Hepatocyte (in vitro differentiated cells): ENCODE data around the gene PYHIN1. TPM values are rescaled to one million over a fixed set of nuclear protein-coding genes. Genes with fewer than 3 reads are reported as not detected.

Experiments
- DNase-seq: peaks from one replicate; pipeline ENCODE4 v3.0.0-alpha.2; 2016; ENCODE audit warnings: low spot score
- H2AFZ ChIP-seq: fragments of 200-600 bp; sonication (generic); 2 replicates; pipeline ENCODE4 v1.6.0; 2016; ENCODE audit warnings: antibody characterized with exemption, mild to moderate bottlenecking
- H3K27ac ChIP-seq: fragments of 200-600 bp; sonication (generic); 2 replicates; pipeline ENCODE4 v1.5.1; 2016; ENCODE audit warnings: mild to moderate bottlenecking
- H3K27me3 ChIP-seq: fragments of 200-600 bp; sonication (generic); 2 replicates; pipeline ENCODE4 v1.6.1; 2016
- H3K36me3 ChIP-seq: fragments of 200-600 bp; sonication (generic); replicated peaks from 2 replicates; pipeline ENCODE4 v1.5.1; 2016; ENCODE audit warnings: low read depth; ENCODE audit not compliant: insufficient read depth
- H3K4me1 ChIP-seq: fragments of 200-600 bp; sonication (generic); 2 replicates; pipeline ENCODE4 v1.5.1; 2016; ENCODE audit warnings: mild to moderate bottlenecking, moderate library complexity; ENCODE audit not compliant: insufficient read depth
- H3K4me2 ChIP-seq: fragments of 200-600 bp; sonication (generic); 2 replicates; pipeline ENCODE4 v1.6.0; 2016
- H3K4me3 ChIP-seq: fragments of 200-600 bp; sonication (generic); 2 replicates; pipeline ENCODE4 v1.5.1; 2016; ENCODE audit warnings: mild to moderate bottlenecking
- H3K79me2 ChIP-seq: fragments of 200-600 bp; sonication (generic); 2 replicates; pipeline ENCODE4 v1.6.0; 2017; ENCODE audit warnings: mild to moderate bottlenecking
- H3K9me2 ChIP-seq: fragments of 200-600 bp; sonication (generic); replicated peaks from 2 replicates; pipeline ENCODE4 v1.6.0; 2017; ENCODE audit warnings: mild to moderate bottlenecking; ENCODE audit not compliant: insufficient read depth
- H3K9me3 ChIP-seq: fragments of 200-600 bp; sonication (generic); 2 replicates; pipeline ENCODE4 v1.5.1; 2016; ENCODE audit warnings: low read depth, mild to moderate bottlenecking
- H4K20me1 ChIP-seq: fragments of 200-600 bp; sonication (generic); 2 replicates; pipeline ENCODE4 v1.6.0; 2016; ENCODE audit warnings: mild to moderate bottlenecking; ENCODE audit not compliant: insufficient read depth, poor library complexity, severe bottlenecking
- CTCF ChIP-seq: fragments of 200-600 bp; sonication (generic); IDR thresholded peaks from 2 replicates; pipeline ENCODE4 v1.5.1; 2016; ENCODE audit warnings: antibody characterized with exemption, mild to moderate bottlenecking; ENCODE audit not compliant: poor library complexity
- EZH2 ChIP-seq: fragments of 200-600 bp; sonication (generic); IDR thresholded peaks from 2 replicates; pipeline ENCODE4 v1.6.1; 2016; ENCODE audit warnings: antibody characterized with exemption, mild to moderate bottlenecking, borderline replicate concordance
- EZH2phosphoT487 ChIP-seq: fragments of 200-600 bp; sonication (generic); IDR thresholded peaks from one replicate; pipeline ENCODE4 v1.6.1; 2018; ENCODE audit warnings: antibody characterized with exemption, mild to moderate bottlenecking, low read depth, moderate library complexity; ENCODE audit not compliant: unreplicated experiment, severe bottlenecking
- WGBS: methylation state at CpG from one replicate; pipeline ENCODE4 v1.1.6; 2016; ENCODE audit warnings: low lambda C conversion rate; ENCODE audit errors: missing lambda C conversion rate; 5-methylcytosine and 5-hydroxymethylcytosine counted together
- polyA plus RNA-seq: library from polyadenylated mRNA; unstranded; fragments of >200 nt; fragmentation: Nextera tagmentation; extraction: Ambion mirVana; gene quantifications from 2 replicates; pipeline ENCODE4 v1.2.1, GENCODE V29; 2016
- total RNA-seq: library from RNA; depleted of rRNA; stranded (reverse); fragments of >200 nt; gene quantifications from 2 replicates; pipeline ENCODE4 v1.2.3, GENCODE V29; 2014

The PYHIN1 gene
- total and polyA plus RNA-seq, 2 experiments from 2014 or later, result not detected

DNA sequence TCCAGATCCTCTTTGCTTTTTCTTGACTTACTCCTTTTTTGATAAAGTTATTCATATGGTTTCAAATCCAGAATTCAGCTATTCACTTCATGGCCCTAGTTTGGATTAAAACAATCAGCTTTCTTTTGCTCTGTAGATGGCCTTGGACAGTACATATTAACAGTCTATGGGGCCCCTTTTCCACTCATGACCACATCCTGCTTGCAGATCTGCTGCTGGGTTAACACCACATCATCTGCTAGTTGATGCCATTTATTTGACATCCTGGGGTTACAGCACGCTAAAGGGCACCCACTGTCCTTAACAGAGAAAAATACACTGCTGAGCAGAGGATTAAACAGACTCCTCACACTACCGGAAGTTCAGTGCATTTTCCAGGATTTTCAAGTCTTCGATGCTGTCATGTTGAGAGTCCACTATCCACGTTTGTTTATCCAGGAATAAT is 77.4 kb downstream of the PYHIN1 start:
- no peaks in the 10 kb centered on the region for H4K20me1 ChIP-seq
- DNase-seq, result no peak
- no peaks in the 10 kb centered on the region for H3K9me3 ChIP-seq
- no peak for TF ChIP-seq CTCF
- no peak for TF ChIP-seq EZH2
- TF ChIP-seq EZH2phosphoT487, result no peak
- H3K9me2 ChIP-seq, result no peaks in the 10 kb centered on the region
- no peak overlapping the region for H3K4me3 ChIP-seq
- H3K4me2 ChIP-seq, result peak overlapping the region; percentile 73
- no peaks in the 10 kb centered on the region for H3K36me3 ChIP-seq
- H3K27me3 ChIP-seq, result no peaks in the 10 kb centered on the region
- peak overlapping the region; percentile 20 for H2AFZ ChIP-seq
- 59% methylated on average over 4 of the region's 4 CpGs for whole genome bisulfite sequencing
- peak overlapping the region; percentile 95 for H3K27ac ChIP-seq
- H3K4me1 ChIP-seq, result peaks cover 44% of the 10 kb centered on the region
- peaks cover 35% of the 10 kb centered on the region for H3K79me2 ChIP-seq

DNA sequence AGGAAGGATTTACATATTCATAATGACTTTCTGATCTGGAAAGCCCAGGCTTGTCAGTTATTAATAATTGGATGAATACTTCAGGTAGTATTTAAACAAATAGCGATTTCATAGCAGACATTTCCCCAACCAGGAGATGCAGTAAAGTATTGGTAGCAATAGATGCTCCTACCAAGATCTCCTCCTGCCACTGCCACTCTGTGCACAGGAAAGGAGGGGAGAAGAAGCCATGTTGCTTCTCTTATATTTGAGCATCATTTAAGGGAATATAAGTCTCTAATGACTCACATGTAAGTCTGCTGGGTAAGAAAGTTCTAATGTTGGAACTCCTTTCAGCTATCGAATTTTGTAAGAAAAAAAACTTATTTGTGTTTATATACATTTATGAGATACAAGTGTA is 77.9 kb downstream of the PYHIN1 start:
- Histone ChIP-seq H3K79me2 (peaks cover 40% of the 10 kb centered on the region), H3K4me2 (peak overlapping the region; percentile 73), H3K4me3 (no peak overlapping the region), H3K27me3 (no peaks in the 10 kb centered on the region), H3K9me2 (no peaks in the 10 kb centered on the region), H3K4me1 (peaks cover 44% of the 10 kb centered on the region), H3K27ac (peak overlapping the region; percentile 95), H3K9me3 (no peaks in the 10 kb centered on the region), H3K36me3 (no peaks in the 10 kb centered on the region), H4K20me1 (no peaks in the 10 kb centered on the region), H2AFZ (peak overlapping the region; percentile 20)
- WGBS, result 89% methylated on average over 2 of the region's 2 CpGs
- TF ChIP-seq EZH2 (no peak), CTCF (no peak), EZH2phosphoT487 (no peak)
- no peak for DNase-seq

DNA sequence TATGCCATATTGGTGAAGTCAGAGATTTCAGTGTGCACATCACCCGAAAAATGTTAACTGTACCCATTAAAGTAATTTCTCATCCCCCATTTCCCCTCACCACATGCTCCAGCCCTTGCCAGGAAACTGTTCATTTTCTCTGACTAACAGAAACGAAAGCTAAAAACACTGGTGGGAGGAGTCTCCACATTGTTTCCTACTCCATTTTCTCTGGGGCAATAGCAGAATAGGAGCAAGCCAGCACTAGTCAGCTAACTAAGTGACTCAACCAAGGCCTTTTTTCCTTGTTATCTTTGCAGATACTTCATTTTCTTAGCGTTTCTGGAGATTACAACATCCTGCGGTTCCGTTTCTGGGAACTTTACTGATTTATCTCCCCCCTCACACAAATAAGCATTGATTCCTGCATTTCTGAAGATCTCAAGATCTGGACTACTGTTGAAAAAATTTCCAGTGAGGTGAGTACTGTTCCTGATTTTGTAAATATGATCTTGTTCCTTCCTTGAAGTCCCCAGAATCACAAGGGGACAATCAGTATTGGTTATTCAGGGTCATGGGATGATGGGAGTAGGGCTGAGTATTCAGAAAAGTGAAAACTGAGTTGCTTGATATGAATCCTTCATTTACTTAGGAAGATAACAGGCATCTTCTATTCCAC is 78.5 kb downstream of the PYHIN1 start, which contains the start of gene IFI16:
Gene IFI16, plus strand, starts transcription at position 204 of the 658 bp plus-strand sequence. CDS start 4,774 bp downstream, outside the sequence.
- H3K9me3 ChIP-seq, result no peaks in the 10 kb centered on the region
- H3K4me1 ChIP-seq, result peaks cover 44% of the 10 kb centered on the region
- TF ChIP-seq CTCF (no peak), EZH2phosphoT487 (no peak), EZH2 (no peak)
- peak within 1 kb of the TSS; percentile 32 for H3K4me3 ChIP-seq
- peak within 1 kb of the TSS; percentile 73 for H3K4me2 ChIP-seq
- H3K27ac ChIP-seq, result peak within 1 kb of the TSS; percentile 95
- peak; percentile 83 for DNase-seq
- 15% methylated on average over 5 of the region's 5 CpGs for WGBS
- H3K36me3 ChIP-seq, result no peaks in the 10 kb centered on the region
- H3K79me2 ChIP-seq, result peaks cover 45% of the 10 kb centered on the region
- H2AFZ ChIP-seq, result peak within 1 kb of the TSS; percentile 53
- no peaks in the 10 kb centered on the region for H4K20me1 ChIP-seq
- no peaks in the 10 kb centered on the region for H3K9me2 ChIP-seq
- no peaks in the 10 kb centered on the region for H3K27me3 ChIP-seq
